HEK293 (cell line): ENCODE results near the gene FEZF1.
A peak's percentile ranks its signal among the peaks of the same experiment; 100 is the strongest.

Source experiments
- CTCF ChIA-PET: fragments of 350-600 bp; formaldehyde crosslinking; extraction: SDS; loops from one replicate; lab custom pipeline; 2021; ENCODE audit warnings: antibody characterized with exemption; lab: Yijun Ruan, JAX
- POLR2A ChIA-PET: fragments of 300-600 bp; formaldehyde crosslinking; extraction: SDS; loops from one replicate; lab custom pipeline; 2020; ENCODE audit warnings: antibody characterized with exemption, inconsistent platforms; lab: Yijun Ruan, JAX
- H3K27ac ChIP-seq: fragments of 200-500 bp; sonication (Bioruptor generic); 2 replicates; pipeline ENCODE4 v1.5.1; 2014; ENCODE audit warnings: low read depth, low read length, control low read depth, inconsistent platforms; ENCODE audit errors: extremely low read depth
- H3K36me3 ChIP-seq, 2 experiments: fragments of 200-500 bp in 1 of 2; sonication (Bioruptor generic) in 1 of 2; 1 replicate in 1 of 2; 2 replicates in 1 of 2; pipeline ENCODE4 v1.5.1; 2014 to 2017; ENCODE audit warnings: inconsistent platforms in 2 of 2, low read length in 2 of 2; ENCODE audit not compliant: control insufficient read depth in 2 of 2, insufficient read depth in 1 of 2
- H3K4me1 ChIP-seq: fragments of 200-500 bp; sonication (Bioruptor generic); 2 replicates; pipeline ENCODE4 v1.5.1; 2014; ENCODE audit warnings: mild to moderate bottlenecking, low read length, inconsistent platforms; ENCODE audit not compliant: control insufficient read depth, insufficient read depth
- H3K4me3 ChIP-seq: 2 replicates; pipeline ENCODE4 v1.5.1; 2011; ENCODE audit warnings: low read depth, mild to moderate bottlenecking, control low read depth, low read length, moderate library complexity
- H3K9me3 ChIP-seq: fragments of 200-500 bp; sonication (Bioruptor generic); 2 replicates; pipeline ENCODE4 v1.5.1; 2014; ENCODE audit warnings: low read depth, low read length, inconsistent platforms; ENCODE audit not compliant: control insufficient read depth, insufficient read depth
- FEZF1 ChIP-seq: fragments of 450-650 bp; formaldehyde crosslinking; IDR thresholded peaks from 2 replicates; pipeline ENCODE4 v1.5.1; 2016; ENCODE audit warnings: missing biosample characterization, missing genetic modification characterization
- INSM2 ChIP-seq: fragments of 450-650 bp; formaldehyde crosslinking; IDR thresholded peaks from 2 replicates; pipeline ENCODE4 v1.5.1; 2016; ENCODE audit warnings: missing biosample characterization, missing genetic modification characterization
- SP2 ChIP-seq: fragments of 450-650 bp; formaldehyde crosslinking; IDR thresholded peaks from 2 replicates; pipeline ENCODE4 v1.5.1; 2016; ENCODE audit warnings: missing biosample characterization, missing genetic modification characterization
- YY1 ChIP-seq: fragments of 450-650 bp; formaldehyde crosslinking; IDR thresholded peaks from 2 replicates; pipeline ENCODE4 v1.5.1; 2018; ENCODE audit warnings: missing biosample characterization, missing genetic modification characterization
- ZNF174 ChIP-seq: fragments of 450-650 bp; formaldehyde crosslinking; IDR thresholded peaks from 2 replicates; pipeline ENCODE4 v1.5.0; 2017; ENCODE audit warnings: missing biosample characterization, mild to moderate bottlenecking, missing genetic modification characterization
- ZNF19 ChIP-seq: fragments of 450-650 bp; formaldehyde crosslinking; IDR thresholded peaks from 2 replicates; pipeline ENCODE4; 2016; ENCODE audit warnings: missing biosample characterization, missing genetic modification characterization, low read depth
- ZNF24 ChIP-seq: fragments of 450-650 bp; formaldehyde crosslinking; IDR thresholded peaks from 2 replicates; pipeline ENCODE4 v1.5.1; 2016; ENCODE audit warnings: missing biosample characterization, missing genetic modification characterization
- ZNF26 ChIP-seq: fragments of 450-650 bp; formaldehyde crosslinking; IDR thresholded peaks from 2 replicates; pipeline ENCODE4 v1.5.1; 2016; ENCODE audit warnings: missing biosample characterization, missing genetic modification characterization
- ZNF324 ChIP-seq: fragments of 450-650 bp; formaldehyde crosslinking; IDR thresholded peaks from 2 replicates; pipeline ENCODE4 v1.5.1; 2016; ENCODE audit warnings: missing biosample characterization, missing genetic modification characterization
- ZNF366 ChIP-seq: fragments of 450-650 bp; formaldehyde crosslinking; conservative IDR thresholded peaks from 2 replicates; pipeline ENCODE4 v1.5.1; 2016; ENCODE audit warnings: missing biosample characterization, missing genetic modification characterization
- ZNF514 ChIP-seq: fragments of 450-650 bp; formaldehyde crosslinking; IDR thresholded peaks from 2 replicates; pipeline ENCODE4 v1.5.1; 2016; ENCODE audit warnings: missing biosample characterization, missing genetic modification characterization
- ZNF548 ChIP-seq: fragments of 450-650 bp; formaldehyde crosslinking; IDR thresholded peaks from 2 replicates; pipeline ENCODE4 v1.5.1; 2016; ENCODE audit warnings: missing biosample characterization, missing genetic modification characterization
- TF ChIP-seq, protein P1 (sequence below): fragments of 450-650 bp; formaldehyde crosslinking; conservative IDR thresholded peaks from 2 replicates; pipeline ENCODE4 v1.5.1; 2016; ENCODE audit warnings: low read depth, missing biosample characterization, missing genetic modification characterization

FEZF1 gene

GRCh38 chr7:122302761-122303530 lies 1.6 kb downstream of the FEZF1 start:
- CTCF ChIA-PET = no interaction called here
- H3K9me3 ChIP-seq = no peaks in the 10 kb centered on the region
- POLR2A ChIA-PET = no interaction called here
- no peak overlapping the region for H3K27ac ChIP-seq
- TF ChIP-seq YY1 (tag by site-specific recombination) (no peak), ZNF548 (tag by site-specific recombination) (no peak), ZNF514 (no peak), ZNF174 (tag by site-specific recombination) (no peak), ZNF24 (tag by site-specific recombination) (no peak), SP2 (tag by site-specific recombination) (no peak), ZNF26 (no peak), INSM2 (tag by site-specific recombination) (no peak), ZNF19 (tag by site-specific recombination) (no peak), ZNF324 (tag by site-specific recombination) (no peak)
- TF ChIP-seq, protein P1, sequence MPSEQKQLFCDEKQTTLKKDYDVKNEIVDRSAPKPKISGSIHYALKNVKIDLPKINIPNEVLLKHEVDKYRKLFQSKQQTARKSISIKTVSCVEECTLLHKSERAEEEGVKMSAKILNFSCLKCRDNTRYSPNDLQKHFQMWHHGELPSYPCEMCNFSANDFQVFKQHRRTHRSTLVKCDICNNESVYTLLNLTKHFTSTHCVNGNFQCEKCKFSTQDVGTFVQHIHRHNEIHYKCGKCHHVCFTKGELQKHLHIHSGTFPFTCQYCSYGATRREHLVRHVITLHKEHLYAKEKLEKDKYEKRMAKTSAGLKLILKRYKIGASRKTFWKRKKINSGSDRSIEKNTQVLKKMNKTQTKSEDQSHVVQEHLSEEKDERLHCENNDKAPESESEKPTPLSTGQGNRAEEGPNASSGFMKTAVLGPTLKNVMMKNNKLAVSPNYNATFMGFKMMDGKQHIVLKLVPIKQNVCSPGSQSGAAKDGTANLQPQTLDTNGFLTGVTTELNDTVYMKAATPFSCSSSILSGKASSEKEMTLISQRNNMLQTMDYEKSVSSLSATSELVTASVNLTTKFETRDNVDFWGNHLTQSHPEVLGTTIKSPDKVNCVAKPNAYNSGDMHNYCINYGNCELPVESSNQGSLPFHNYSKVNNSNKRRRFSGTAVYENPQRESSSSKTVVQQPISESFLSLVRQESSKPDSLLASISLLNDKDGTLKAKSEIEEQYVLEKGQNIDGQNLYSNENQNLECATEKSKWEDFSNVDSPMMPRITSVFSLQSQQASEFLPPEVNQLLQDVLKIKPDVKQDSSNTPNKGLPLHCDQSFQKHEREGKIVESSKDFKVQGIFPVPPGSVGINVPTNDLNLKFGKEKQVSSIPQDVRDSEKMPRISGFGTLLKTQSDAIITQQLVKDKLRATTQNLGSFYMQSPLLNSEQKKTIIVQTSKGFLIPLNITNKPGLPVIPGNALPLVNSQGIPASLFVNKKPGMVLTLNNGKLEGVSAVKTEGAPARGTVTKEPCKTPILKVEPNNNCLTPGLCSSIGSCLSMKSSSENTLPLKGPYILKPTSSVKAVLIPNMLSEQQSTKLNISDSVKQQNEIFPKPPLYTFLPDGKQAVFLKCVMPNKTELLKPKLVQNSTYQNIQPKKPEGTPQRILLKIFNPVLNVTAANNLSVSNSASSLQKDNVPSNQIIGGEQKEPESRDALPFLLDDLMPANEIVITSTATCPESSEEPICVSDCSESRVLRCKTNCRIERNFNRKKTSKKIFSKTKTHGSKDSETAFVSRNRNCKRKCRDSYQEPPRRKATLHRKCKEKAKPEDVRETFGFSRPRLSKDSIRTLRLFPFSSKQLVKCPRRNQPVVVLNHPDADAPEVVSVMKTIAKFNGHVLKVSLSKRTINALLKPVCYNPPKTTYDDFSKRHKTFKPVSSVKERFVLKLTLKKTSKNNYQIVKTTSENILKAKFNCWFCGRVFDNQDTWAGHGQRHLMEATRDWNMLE = no peak
- TF ChIP-seq, all 188 proteins: peak for 0
- H3K4me3 ChIP-seq = no peak overlapping the region
- no peaks in the 10 kb centered on the region for H3K4me1 ChIP-seq
- H3K36me3 ChIP-seq = no peaks in the 10 kb centered on the region

- no peak overlapping the region for H3K27ac ChIP-seq
- H3K4me3 ChIP-seq = no peak overlapping the region
- TF ChIP-seq ZNF366 (tag by site-specific recombination) = no peak
- peak; percentile 38; the same call in 1 of the 2 replicates for TF ChIP-seq FEZF1 (tag by site-specific recombination)
- ChIA-PET POLR2A (no interaction called here), CTCF (interaction anchor here (0.6 kb wide), 1 partner anchor 220 kb away, joined by 4 read pairs; no protein-coding TSS in a partner anchor)
- no peaks in the 10 kb centered on the region for H3K4me1 ChIP-seq
- H3K9me3 ChIP-seq = no peaks in the 10 kb centered on the region
- H3K36me3 ChIP-seq = no peaks in the 10 kb centered on the region
Measured at GRCh38 chr7:122301858-122302760, 2.4 kb downstream of the FEZF1 start.
